LNCaP clone FGC (cell line): ENCODE results near the gene GREM1.

ENCODE experiments used
- DNase-seq: peaks from one replicate; pipeline ENCODE4 v3.0.0-alpha.2; 2011; ENCODE audit warnings: low read depth
- H3K4me3 ChIP-seq: 2 replicates; pipeline ENCODE4 v1.5.1; 2011; ENCODE audit warnings: mild to moderate bottlenecking, low read depth, low read length, control low read depth
- TF ChIP-seq, protein P1 (sequence below): IDR thresholded peaks from 2 replicates; pipeline ENCODE4 v1.5.1; 2012; ENCODE audit warnings: mild to moderate bottlenecking; ENCODE audit not compliant: control insufficient read depth, insufficient read depth; ENCODE audit errors: extremely low read depth

The GREM1 gene

DNA sequence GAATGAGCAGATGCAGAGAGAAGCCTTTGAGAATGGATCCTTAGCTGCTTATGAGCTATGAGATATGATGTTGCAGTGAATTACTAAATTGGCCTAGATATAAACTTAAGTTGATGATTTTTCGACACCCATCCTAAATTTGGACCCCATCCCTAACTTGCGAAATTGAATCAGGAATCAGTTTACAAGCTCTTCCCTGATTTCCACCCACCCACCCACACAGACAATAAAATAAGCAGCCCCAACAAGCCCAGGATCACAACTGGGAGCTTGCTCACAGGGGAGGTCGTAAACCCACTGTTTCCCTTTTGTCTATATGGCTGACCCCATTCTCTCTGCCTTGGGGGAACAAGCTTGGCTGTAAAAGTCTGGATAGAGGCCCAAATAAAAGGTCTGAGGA lies 57.3 kb downstream of the GREM1 start:
- no peak for DNase-seq
- no peak overlapping the region for H3K4me3 ChIP-seq
- TF ChIP-seq, protein P1, sequence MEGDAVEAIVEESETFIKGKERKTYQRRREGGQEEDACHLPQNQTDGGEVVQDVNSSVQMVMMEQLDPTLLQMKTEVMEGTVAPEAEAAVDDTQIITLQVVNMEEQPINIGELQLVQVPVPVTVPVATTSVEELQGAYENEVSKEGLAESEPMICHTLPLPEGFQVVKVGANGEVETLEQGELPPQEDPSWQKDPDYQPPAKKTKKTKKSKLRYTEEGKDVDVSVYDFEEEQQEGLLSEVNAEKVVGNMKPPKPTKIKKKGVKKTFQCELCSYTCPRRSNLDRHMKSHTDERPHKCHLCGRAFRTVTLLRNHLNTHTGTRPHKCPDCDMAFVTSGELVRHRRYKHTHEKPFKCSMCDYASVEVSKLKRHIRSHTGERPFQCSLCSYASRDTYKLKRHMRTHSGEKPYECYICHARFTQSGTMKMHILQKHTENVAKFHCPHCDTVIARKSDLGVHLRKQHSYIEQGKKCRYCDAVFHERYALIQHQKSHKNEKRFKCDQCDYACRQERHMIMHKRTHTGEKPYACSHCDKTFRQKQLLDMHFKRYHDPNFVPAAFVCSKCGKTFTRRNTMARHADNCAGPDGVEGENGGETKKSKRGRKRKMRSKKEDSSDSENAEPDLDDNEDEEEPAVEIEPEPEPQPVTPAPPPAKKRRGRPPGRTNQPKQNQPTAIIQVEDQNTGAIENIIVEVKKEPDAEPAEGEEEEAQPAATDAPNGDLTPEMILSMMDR: no peak

DNA sequence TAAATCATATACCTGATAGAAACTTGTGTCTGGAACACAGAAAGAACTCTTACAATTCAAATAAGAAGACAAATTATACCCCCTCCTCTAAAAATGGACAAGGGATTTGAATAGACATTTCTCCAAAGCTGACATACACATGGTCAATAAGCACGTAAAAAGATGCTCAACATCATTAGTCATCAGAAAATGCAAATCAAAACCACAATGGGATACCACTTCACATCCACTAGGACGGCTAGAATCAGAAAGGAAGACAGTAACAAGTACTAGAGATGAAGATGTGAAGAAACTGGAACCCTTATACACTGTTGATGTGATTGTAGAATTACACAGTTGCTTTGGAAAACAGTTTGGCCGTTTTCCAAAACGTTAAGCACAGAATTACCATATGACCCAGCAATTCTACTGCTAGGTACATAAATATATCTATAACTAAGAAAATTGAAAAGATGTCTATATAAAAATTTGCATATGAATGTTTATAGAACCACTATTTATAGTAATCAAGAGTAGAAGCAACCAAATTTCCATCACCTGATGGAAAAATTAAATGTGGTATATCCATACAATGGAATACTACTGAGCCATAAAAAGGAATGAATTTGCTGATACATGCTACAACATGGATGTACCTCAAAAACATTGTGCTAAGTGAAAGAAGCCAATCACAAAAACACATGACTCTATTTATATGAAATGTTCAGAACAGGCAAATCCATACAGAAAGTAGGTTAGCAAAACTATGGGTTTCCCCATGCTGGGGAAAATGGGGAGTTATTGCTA lies 60.8 kb downstream of the GREM1 start:
- TF ChIP-seq, protein P1: no peak
- no peak overlapping the region for H3K4me3 ChIP-seq
- no peak for DNase-seq

DNA sequence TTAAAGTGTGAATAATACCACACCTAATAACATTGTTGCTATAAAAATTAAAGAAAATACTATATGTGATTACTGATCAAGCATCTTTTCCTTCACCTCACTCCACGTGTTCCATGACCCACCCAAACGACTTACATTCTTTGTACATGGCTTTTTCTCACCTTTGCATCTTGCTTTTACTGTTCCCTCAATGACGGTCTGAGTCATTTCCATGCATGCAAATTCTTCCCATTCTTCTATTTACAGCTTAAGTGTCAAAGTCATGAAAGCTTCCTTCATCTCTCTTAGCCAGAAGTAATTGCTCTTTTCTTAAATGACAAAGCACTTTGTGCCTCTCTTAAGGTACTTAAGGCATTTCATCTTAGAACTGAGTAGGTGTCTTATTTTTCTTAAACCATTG lies 64.0 kb downstream of the GREM1 start:
- no peak for DNase-seq
- H3K4me3 ChIP-seq: no peak overlapping the region

DNA sequence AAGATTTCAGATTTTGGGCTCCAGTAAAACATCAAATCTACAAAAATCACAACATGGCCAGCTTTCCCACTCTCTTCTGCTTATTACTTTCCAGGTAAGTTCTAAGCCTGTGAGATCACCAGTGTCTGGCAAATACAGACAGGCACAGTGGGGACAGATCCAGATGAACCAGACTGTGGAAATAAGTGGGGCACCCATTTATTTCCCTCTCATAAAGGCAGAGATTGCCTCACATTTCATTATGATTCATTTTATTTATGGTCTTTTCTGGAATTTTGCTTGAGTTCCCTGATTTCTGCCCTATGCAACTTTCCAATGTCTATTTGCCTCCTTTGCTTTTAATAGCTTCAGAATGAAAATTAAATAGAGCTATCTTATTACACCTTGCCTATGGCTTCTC lies 66.8 kb downstream of the GREM1 start:
- TF ChIP-seq, protein P1: no peak
- H3K4me3 ChIP-seq: no peak overlapping the region
- no peak for DNase-seq

More for the DNA sequence above, 64.0 kb downstream of the GREM1 start:
- TF ChIP-seq, protein P1: no peak

DNA sequence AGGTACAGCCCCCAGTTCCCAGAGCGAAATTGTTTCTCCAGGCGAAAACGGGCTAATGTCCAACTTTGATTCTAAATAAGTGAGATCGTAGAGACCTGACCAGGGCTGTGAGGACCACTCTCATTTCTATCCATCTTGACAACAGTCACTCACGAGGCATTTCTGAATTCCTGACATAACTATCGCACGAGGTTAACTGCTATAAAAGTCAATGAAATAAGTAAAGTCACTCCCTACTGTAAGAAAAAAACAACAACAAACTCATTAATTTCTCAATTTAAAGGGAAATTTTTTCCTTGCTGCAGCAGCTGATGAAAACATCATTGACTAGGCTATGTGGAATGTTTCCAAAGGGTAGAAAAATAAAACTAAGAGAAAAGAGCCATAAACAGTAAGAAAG lies 69.1 kb downstream of the GREM1 start:
- TF ChIP-seq, protein P1: no peak
- no peak for DNase-seq
- H3K4me3 ChIP-seq: no peak overlapping the region

DNA sequence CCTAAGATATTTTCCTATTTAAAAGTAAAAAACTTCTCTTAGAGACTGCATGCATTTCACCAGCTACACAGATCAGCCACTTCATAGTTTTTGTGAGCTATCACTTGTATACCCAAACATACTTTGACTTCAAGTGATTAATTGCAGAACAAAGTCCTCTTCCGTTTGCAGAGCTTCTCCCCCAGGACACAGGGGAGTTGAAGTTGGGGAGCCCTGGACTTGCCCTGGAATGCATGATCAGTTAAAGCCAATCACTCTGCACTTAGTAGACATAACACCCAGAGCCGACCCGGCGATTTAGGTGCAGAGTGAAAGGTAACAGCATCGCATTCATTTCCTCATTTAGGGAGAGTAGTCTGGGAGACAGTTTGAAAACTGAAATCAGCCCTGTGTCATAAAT lies 70.1 kb downstream of the GREM1 start:
- DNase-seq: no peak
- TF ChIP-seq, protein P1: no peak
- H3K4me3 ChIP-seq: no peak overlapping the region

DNA sequence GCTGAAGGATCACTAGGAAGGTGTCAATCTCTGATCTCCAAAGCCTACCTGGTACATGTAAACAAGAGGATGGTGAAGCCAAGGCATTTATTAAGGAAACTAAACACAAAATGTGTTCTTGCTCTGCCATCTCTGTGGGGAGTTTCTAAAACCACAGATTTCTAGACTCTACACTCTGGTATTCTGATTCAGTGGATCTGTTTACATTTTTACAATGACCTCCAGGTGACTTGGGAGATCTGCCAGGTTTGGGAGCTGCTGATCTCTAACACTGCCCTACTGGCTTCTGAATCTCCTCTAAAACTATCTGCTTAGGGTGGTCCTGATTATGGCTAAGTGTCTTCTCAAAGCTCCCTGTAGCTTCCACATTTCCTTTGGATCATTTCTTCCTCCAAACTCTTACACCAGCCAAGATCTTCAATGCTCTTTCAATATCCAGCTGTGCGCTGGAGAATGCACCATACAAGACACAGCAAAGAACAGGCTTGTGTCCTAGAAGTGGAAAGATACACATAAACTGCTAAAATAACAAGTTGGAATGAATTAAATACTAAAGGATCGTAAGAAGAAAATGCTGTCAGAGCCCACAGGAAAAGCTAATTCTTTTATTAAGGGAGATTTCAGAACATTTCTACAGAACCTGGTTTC lies 72.7 kb downstream of the GREM1 start:
- no peak overlapping the region for H3K4me3 ChIP-seq
- TF ChIP-seq, protein P1: no peak
- DNase-seq: no peak
